K562 (cell line): ENCODE measurements around the gene DCHS2. TPM values are rescaled to one million over a fixed set of nuclear protein-coding genes. Genes with fewer than 3 reads are reported as not detected.

Experiments used
- ATAC-seq: fragments of 200-7000 bp; cut with Tn5 transposase; 3 replicates; pipeline ENCODE4 v1.9.1; 2020; ENCODE audit warnings: moderate library complexity
- BruUV-seq: library from RNA; stranded (reverse); fragments of 400-500 nt; replicated peaks from 2 replicates; lab custom pipeline; 2021; lab: Mats Ljungman, UMichigan
- CTCF ChIA-PET: fragments of 300-600 bp; formaldehyde crosslinking; extraction: SDS; loops from one replicate; lab custom pipeline; 2021; ENCODE audit warnings: low intra/inter-chr PET ratio; lab: Yijun Ruan, JAX
- POLR2A ChIA-PET: fragments of 300-600, 350-650 bp; sonication (Branson Sonifier 250); formaldehyde crosslinking; extraction: SDS; loops from one replicate; lab custom pipeline; 2021; ENCODE audit warnings: antibody characterized with exemption, inconsistent platforms; lab: Yijun Ruan, JAX
- DNase-seq, 4 experiments: peaks; one replicate each; pipeline versions ENCODE4 v3.0.0 to v3.0.0-alpha.2; 2011 to 2018; ENCODE audit warnings: low spot score in 3 of 4, mixed read lengths in 3 of 4; ENCODE audit errors: extremely low read depth in 1 of 4
- FAIRE-seq: peaks from 2 replicates; lab custom pipeline; 2011; peaks lifted over from hg19 to GRCh38; lab: Jason Lieb, UNC
- H2AFZ ChIP-seq: 2 replicates; pipeline ENCODE4 v1.6.0; 2011; ENCODE audit warnings: low read depth, low read length, control low read depth, inconsistent platforms
- H3K27ac ChIP-seq: fragments of 200-600 bp; 3 replicates; pipeline ENCODE4 v1.8.0; 2011; ENCODE audit warnings: low read depth, mild to moderate bottlenecking, control low read depth, inconsistent platforms, low read length, moderate library complexity, mixed read lengths; ENCODE audit errors: extremely low read depth
- H3K27me3 ChIP-seq, 2 experiments: fragments of 300-600 bp in 1 of 2; 2 replicates in 1 of 2; 3 replicates in 1 of 2; pipeline versions ENCODE4 v1.6.0 to v1.8.0; 2011; ENCODE audit warnings: inconsistent platforms in 2 of 2, low read length in 2 of 2, mild to moderate bottlenecking in 1 of 2, mixed read lengths in 1 of 2, moderate library complexity in 1 of 2; ENCODE audit not compliant: control insufficient read depth in 2 of 2, insufficient read depth in 2 of 2
- H3K36me3 ChIP-seq: fragments of 300-600 bp; 3 replicates; pipeline ENCODE4 v1.8.0; 2011; ENCODE audit warnings: mild to moderate bottlenecking, low read length, inconsistent platforms; ENCODE audit not compliant: control insufficient read depth, insufficient read depth
- H3K4me1 ChIP-seq, 2 experiments: fragments of 200-600 bp in 1 of 2; replicated peaks in 1 of 2; 2 replicates in 1 of 2; 3 replicates in 1 of 2; pipeline versions ENCODE4 v1.5.1 to v1.8.0; 2011; ENCODE audit warnings: inconsistent platforms in 2 of 2, low read length in 2 of 2, mild to moderate bottlenecking in 1 of 2, mixed read lengths in 1 of 2, moderate library complexity in 1 of 2; ENCODE audit not compliant: control insufficient read depth in 2 of 2, insufficient read depth in 2 of 2
- H3K4me2 ChIP-seq: 2 replicates; pipeline ENCODE4 v1.6.1; 2011; ENCODE audit warnings: low read length, control low read depth, inconsistent platforms, mixed read lengths; ENCODE audit not compliant: insufficient read depth
- H3K4me3 ChIP-seq: fragments of 200-600 bp; sonication (generic), shearing (Covaris generic); 2 replicates; pipeline ENCODE4 v1.5.1; 2016; ENCODE audit warnings: control low read depth, inconsistent platforms
- H3K79me2 ChIP-seq: fragments of 200-600 bp; 3 replicates; pipeline ENCODE4 v1.8.0; 2011; ENCODE audit warnings: low read length, inconsistent platforms; ENCODE audit not compliant: control insufficient read depth, insufficient read depth
- H3K9ac ChIP-seq, 2 experiments: 2 replicates each; pipeline versions ENCODE4 v1.6.0 to v1.6.1; 2011; ENCODE audit warnings: low read depth in 2 of 2, low read length in 2 of 2, control low read depth in 1 of 2, inconsistent platforms in 1 of 2, mild to moderate bottlenecking in 1 of 2, mixed read lengths in 1 of 2; ENCODE audit not compliant: insufficient read depth in 1 of 2
- H3K9me1 ChIP-seq: one replicate; pipeline ENCODE4 v1.6.0; 2011; ENCODE audit warnings: inconsistent platforms, mild to moderate bottlenecking, low read length, moderate library complexity; ENCODE audit not compliant: control insufficient read depth, insufficient read depth
- H3K9me3 ChIP-seq: replicated peaks from 2 replicates; pipeline ENCODE4 v1.5.1; 2011; ENCODE audit warnings: low read depth, low read length, inconsistent platforms; ENCODE audit not compliant: control insufficient read depth, insufficient read depth
- H4K20me1 ChIP-seq: replicated peaks from 2 replicates; pipeline ENCODE4 v1.6.1; 2011; ENCODE audit warnings: low read length, inconsistent platforms, mixed read lengths; ENCODE audit not compliant: control insufficient read depth, insufficient read depth
- BCOR ChIP-seq: fragments of 450-650 bp; IDR thresholded peaks from 2 replicates; pipeline ENCODE4 v1.6.1; 2016
- EGR1 ChIP-seq: fragments of 450-650 bp; conservative IDR thresholded peaks from 2 replicates; pipeline ENCODE4 v1.6.1; 2017; ENCODE audit warnings: mild to moderate bottlenecking
- KDM1A ChIP-seq, 2 experiments: fragments of 450-650 bp; IDR thresholded peaks; 2 replicates each; pipeline ENCODE4 v1.6.1; 2016; ENCODE audit warnings: mild to moderate bottlenecking in 2 of 2
- L3MBTL2 ChIP-seq: fragments of 450-650 bp; IDR thresholded peaks from 2 replicates; pipeline ENCODE4 v1.6.1; 2016; ENCODE audit warnings: mild to moderate bottlenecking, moderate library complexity
- RCOR1 ChIP-seq, 2 experiments: IDR thresholded peaks; 2 replicates each; pipeline ENCODE4 v1.6.1; 2012; ENCODE audit warnings: low read depth in 2 of 2, low read length in 2 of 2, borderline replicate concordance in 1 of 2, improper control_type of control experiment in 1 of 2
- UBTF ChIP-seq, 2 experiments: IDR thresholded peaks; 2 replicates each; pipeline ENCODE4 v1.6.1; 2012; ENCODE audit warnings: improper control_type of control experiment in 2 of 2, low read depth in 2 of 2, low read length in 2 of 2, borderline replicate concordance in 1 of 2
- WGBS: fragments of 100-300 bp; shearing (Covaris generic); methylation state at CpG from one replicate; pipeline ENCODE4 v1.1.6; 2016; ENCODE audit warnings: low coverage, mixed read lengths; ENCODE audit not compliant: insufficient coverage; ENCODE audit errors: missing lambda C conversion rate; 5-methylcytosine and 5-hydroxymethylcytosine counted together
- in situ Hi-C: fragments of 300-500 bp; cut with MboI; formaldehyde crosslinking; loops from 4 replicates; pipeline ENCODE4 v1.15.0; 2018; ENCODE audit warnings: inconsistent platforms, mixed read lengths
- intact Hi-C: fragments of 100-400 bp; cut with micrococcal nuclease; formaldehyde crosslinking; loops from 2 replicates; pipeline ENCODE4 v1.14.2; 2022
- polyA plus RNA-seq, 8 experiments: library from polyadenylated mRNA; depleted of rRNA in 4 of 8; stranded (reverse) in 5 of 8; unstranded in 3 of 8; fragments of >200 nt; fragmentation: Nextera tagmentation in 2 of 8; fragmentation: Illumina TruSeq in 1 of 8; extraction: Ambion mirVana in 2 of 8; extraction: Trizol in 1 of 8; gene quantifications; 2 replicates each; pipeline versions ENCODE4 v1.2.1 to v1.2.3, GENCODE V29; 2011 to 2014; ENCODE audit warnings: inconsistent platforms in 1 of 8, missing spikeins in 1 of 8
- total RNA-seq, 7 experiments: library from RNA; depleted of rRNA in 6 of 7; stranded (reverse); fragments of >200 nt in 6 of 7; fragmentation: Illumina TruSeq in 2 of 7; extraction: Trizol in 2 of 7; gene quantifications; 2 replicates each; pipeline versions ENCODE4 v1.2.1 to v1.2.3, GENCODE V29; 2011 to 2021; ENCODE audit warnings: low replicate concordance in 1 of 7
- TF ChIP-seq, protein P1 (sequence below): fragments of 450-650 bp; IDR thresholded peaks from 2 replicates; pipeline ENCODE4 v1.6.1; 2016; ENCODE audit warnings: mild to moderate bottlenecking, moderate library complexity

Gene DCHS2
- total and polyA plus RNA-seq, 9 of the 15 experiments (the other 6 are each of a cell fraction or from before 2014, with no cell fraction given): 0.49 to 7.1 (median 5.3) TPM

DNA sequence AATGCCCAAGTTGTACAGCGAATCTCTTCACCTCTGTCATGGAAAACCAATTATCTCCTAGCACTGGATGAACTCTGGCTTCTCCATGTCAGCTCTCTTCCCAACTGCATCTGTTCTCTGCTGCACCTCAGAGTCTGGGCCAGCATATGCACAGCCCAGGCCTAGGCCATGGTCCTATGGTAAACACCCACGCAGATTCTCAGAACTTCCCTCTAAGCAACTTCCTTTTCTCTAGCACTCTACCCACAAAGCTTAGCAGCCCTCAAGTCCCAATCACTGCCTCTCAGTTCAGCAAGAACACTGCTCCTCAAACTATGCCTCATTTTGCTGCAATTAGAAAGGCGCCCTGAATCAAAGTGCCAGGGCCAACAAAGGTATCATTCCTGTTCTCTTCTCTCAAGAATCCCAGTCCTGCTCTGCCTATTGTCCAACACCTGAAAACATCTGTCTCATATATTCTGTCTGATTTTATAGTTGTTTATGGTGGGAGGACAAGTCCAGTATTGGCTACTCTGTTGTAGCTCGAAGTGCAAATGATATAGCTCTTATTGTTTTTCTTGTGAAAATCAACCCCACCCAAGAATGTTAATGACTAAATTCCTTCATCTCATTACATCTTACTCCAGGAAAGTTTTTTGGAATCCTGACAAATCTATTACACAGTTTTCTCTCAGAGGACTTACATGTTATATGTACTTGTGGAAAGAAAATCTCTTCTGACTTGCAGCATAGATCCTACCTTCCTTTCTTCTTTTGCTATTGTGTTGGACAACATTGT, 85.4 kb downstream of the DCHS2 start:
- Histone ChIP-seq H3K9ac (no peak overlapping the region; a peak in 1 of 4 replicates), H3K27ac (no peak overlapping the region), H3K4me3 (no peak overlapping the region), H3K79me2 (no peaks in the 10 kb centered on the region; the same call in 2 of the 3 replicates), H3K27me3 (no peaks in the 10 kb centered on the region), H3K4me1 (no peaks in the 10 kb centered on the region; a peak in 2 of 5 replicates), H3K36me3 (no peaks in the 10 kb centered on the region), H3K4me2 (no peak overlapping the region), H2AFZ (no peak overlapping the region), H3K9me1 (no peaks in the 10 kb centered on the region), H3K9me3 (no peaks in the 10 kb centered on the region), H4K20me1 (no peaks in the 10 kb centered on the region)
- intact Hi-C loops: no loop called here
- DNase-seq (peak in 2 of 4 experiments; percentile 30 to 54), FAIRE-seq (peak; percentile 23), ATAC-seq (peak; percentile 87)
- no TSS peak for BruUV-seq
- in situ Hi-C loops: no loop called here
- WGBS: 26% methylated on average over 4 of the region's 4 CpGs
- ChIA-PET POLR2A (no interaction called here), CTCF (no interaction called here)
- TF ChIP-seq KDM1A (IDR thresholded peaks at IDR 0.05): 0 out of 4 replicates have a peak, but pooled peaks of 1 of the 2 experiments have one; percentile 11
- no peak for TF ChIP-seq UBTF (IDR thresholded peaks at IDR 0.05; ENCODE audit: borderline replicate concordance in 1 of 2, low read depth in 2 of 2, low read length in 2 of 2)
- TF ChIP-seq EGR1: peak; percentile 82
- TF ChIP-seq RCOR1 (IDR thresholded peaks at IDR 0.05; ENCODE audit: borderline replicate concordance in 1 of 2, low read depth in 2 of 2, low read length in 2 of 2): peak in 1 of 2 experiments; percentile 72; a peak in 1 of 4 replicates
- TF ChIP-seq BCOR: no peak
- TF ChIP-seq L3MBTL2: 0 out of 2 replicates have a peak, but pooled peaks have one; percentile 25
- TF ChIP-seq, protein P1, sequence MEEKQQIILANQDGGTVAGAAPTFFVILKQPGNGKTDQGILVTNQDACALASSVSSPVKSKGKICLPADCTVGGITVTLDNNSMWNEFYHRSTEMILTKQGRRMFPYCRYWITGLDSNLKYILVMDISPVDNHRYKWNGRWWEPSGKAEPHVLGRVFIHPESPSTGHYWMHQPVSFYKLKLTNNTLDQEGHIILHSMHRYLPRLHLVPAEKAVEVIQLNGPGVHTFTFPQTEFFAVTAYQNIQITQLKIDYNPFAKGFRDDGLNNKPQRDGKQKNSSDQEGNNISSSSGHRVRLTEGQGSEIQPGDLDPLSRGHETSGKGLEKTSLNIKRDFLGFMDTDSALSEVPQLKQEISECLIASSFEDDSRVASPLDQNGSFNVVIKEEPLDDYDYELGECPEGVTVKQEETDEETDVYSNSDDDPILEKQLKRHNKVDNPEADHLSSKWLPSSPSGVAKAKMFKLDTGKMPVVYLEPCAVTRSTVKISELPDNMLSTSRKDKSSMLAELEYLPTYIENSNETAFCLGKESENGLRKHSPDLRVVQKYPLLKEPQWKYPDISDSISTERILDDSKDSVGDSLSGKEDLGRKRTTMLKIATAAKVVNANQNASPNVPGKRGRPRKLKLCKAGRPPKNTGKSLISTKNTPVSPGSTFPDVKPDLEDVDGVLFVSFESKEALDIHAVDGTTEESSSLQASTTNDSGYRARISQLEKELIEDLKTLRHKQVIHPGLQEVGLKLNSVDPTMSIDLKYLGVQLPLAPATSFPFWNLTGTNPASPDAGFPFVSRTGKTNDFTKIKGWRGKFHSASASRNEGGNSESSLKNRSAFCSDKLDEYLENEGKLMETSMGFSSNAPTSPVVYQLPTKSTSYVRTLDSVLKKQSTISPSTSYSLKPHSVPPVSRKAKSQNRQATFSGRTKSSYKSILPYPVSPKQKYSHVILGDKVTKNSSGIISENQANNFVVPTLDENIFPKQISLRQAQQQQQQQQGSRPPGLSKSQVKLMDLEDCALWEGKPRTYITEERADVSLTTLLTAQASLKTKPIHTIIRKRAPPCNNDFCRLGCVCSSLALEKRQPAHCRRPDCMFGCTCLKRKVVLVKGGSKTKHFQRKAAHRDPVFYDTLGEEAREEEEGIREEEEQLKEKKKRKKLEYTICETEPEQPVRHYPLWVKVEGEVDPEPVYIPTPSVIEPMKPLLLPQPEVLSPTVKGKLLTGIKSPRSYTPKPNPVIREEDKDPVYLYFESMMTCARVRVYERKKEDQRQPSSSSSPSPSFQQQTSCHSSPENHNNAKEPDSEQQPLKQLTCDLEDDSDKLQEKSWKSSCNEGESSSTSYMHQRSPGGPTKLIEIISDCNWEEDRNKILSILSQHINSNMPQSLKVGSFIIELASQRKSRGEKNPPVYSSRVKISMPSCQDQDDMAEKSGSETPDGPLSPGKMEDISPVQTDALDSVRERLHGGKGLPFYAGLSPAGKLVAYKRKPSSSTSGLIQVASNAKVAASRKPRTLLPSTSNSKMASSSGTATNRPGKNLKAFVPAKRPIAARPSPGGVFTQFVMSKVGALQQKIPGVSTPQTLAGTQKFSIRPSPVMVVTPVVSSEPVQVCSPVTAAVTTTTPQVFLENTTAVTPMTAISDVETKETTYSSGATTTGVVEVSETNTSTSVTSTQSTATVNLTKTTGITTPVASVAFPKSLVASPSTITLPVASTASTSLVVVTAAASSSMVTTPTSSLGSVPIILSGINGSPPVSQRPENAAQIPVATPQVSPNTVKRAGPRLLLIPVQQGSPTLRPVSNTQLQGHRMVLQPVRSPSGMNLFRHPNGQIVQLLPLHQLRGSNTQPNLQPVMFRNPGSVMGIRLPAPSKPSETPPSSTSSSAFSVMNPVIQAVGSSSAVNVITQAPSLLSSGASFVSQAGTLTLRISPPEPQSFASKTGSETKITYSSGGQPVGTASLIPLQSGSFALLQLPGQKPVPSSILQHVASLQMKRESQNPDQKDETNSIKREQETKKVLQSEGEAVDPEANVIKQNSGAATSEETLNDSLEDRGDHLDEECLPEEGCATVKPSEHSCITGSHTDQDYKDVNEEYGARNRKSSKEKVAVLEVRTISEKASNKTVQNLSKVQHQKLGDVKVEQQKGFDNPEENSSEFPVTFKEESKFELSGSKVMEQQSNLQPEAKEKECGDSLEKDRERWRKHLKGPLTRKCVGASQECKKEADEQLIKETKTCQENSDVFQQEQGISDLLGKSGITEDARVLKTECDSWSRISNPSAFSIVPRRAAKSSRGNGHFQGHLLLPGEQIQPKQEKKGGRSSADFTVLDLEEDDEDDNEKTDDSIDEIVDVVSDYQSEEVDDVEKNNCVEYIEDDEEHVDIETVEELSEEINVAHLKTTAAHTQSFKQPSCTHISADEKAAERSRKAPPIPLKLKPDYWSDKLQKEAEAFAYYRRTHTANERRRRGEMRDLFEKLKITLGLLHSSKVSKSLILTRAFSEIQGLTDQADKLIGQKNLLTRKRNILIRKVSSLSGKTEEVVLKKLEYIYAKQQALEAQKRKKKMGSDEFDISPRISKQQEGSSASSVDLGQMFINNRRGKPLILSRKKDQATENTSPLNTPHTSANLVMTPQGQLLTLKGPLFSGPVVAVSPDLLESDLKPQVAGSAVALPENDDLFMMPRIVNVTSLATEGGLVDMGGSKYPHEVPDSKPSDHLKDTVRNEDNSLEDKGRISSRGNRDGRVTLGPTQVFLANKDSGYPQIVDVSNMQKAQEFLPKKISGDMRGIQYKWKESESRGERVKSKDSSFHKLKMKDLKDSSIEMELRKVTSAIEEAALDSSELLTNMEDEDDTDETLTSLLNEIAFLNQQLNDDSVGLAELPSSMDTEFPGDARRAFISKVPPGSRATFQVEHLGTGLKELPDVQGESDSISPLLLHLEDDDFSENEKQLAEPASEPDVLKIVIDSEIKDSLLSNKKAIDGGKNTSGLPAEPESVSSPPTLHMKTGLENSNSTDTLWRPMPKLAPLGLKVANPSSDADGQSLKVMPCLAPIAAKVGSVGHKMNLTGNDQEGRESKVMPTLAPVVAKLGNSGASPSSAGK: 0 out of 2 replicates have a peak, but pooled peaks have one; percentile 28
